Measurements from ENCODE around the gene TESPA1. TPM values are rescaled to one million over a fixed set of nuclear protein-coding genes. Genes with fewer than 3 reads are reported as not detected.

TESPA1 gene
- total and polyA plus RNA-seq, 2 of the 4 experiments (the other 2 are of a cell fraction): not detected

DNA sequence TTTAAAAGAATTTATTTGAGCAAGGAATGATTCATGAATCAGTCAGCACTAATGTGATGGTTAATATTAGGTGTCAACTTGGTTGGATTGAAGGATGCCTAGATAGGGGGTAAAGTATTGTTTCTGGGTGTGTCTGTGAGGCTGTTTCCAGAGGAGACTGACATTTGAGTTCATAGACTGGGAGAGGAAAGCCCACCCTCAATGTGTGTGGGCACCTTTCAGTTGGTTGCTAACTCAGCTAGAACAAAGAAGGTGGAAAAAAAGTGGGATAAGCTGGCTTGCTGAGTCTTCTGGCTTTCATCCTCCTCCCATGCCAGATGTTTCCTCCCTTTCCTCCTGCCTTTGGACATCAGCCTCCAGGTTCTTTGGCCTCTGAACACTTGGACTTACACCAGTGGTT, 47.2 kb downstream of the TESPA1 start:
- no TSS peak for BruUV-seq (replicated peaks)
- Histone ChIP-seq H3K18ac (ENCODE audit: low read depth, low read length) (no peak overlapping the region), H2AFZ (replicated peaks; ENCODE audit: low read length, poor library complexity) (no peak overlapping the region), H3K9ac (ENCODE audit: low read depth, low read length) (no peak overlapping the region), H2BK20ac (ENCODE audit: low read depth, low read length) (no peak overlapping the region), H4K5ac (ENCODE audit: low read depth, low read length) (no peak overlapping the region), H3K9me1 (ENCODE audit: insufficient read depth, low read length) (no peaks in the 10 kb centered on the region), H3K4me3 (ENCODE audit: insufficient read depth, low read depth, low read length) (no peak overlapping the region), H4K91ac (ENCODE audit: insufficient read depth, low read depth, low read length) (no peak overlapping the region), H2BK15ac (ENCODE audit: low read depth, low read length) (no peak overlapping the region), H4K8ac (ENCODE audit: low read depth in 2 of 2, low read length in 2 of 2) (no peak overlapping the region), H2AK5ac (ENCODE audit: low read depth, low read length) (no peak overlapping the region), H3K4me1 (ENCODE audit: control insufficient read depth, insufficient read depth, low read length) (no peaks in the 10 kb centered on the region; the same call in 1 of the 2 replicates), H3K23ac (ENCODE audit: low read depth, low read length) (no peak overlapping the region), H3K27me3 (ENCODE audit: control insufficient read depth, insufficient read depth, low read length) (no peaks in the 10 kb centered on the region), H3K4me2 (ENCODE audit: low read depth, low read length) (no peak overlapping the region), H3K56ac (ENCODE audit: extremely low read depth, insufficient read depth, low read length) (no peak overlapping the region), H2BK120ac (ENCODE audit: low read depth, low read length) (no peak overlapping the region), H4K20me1 (ENCODE audit: insufficient read depth, low read length) (no peaks in the 10 kb centered on the region), H2AK9ac (replicated peaks; ENCODE audit: low read depth, low read length, poor library complexity) (no peak overlapping the region), H3K79me1 (ENCODE audit: low read depth in 1 of 2, low read length in 2 of 2) (no peaks in the 10 kb centered on the region), H3K14ac (replicated peaks; ENCODE audit: low read depth, low read length) (no peak overlapping the region), H2BK5ac (ENCODE audit: low read depth, low read length, poor library complexity, severe bottlenecking) (no peak overlapping the region), H3K27ac (ENCODE audit: insufficient read depth, low read length) (no peak overlapping the region), H3K4ac (ENCODE audit: low read depth, low read length) (no peak overlapping the region), H3K36me3 (ENCODE audit: control insufficient read depth, insufficient read depth, low read length) (no peaks in the 10 kb centered on the region), H3K9me3 (ENCODE audit: control insufficient read depth, insufficient read depth, low read length) (no peaks in the 10 kb centered on the region)
- ChIA-PET CTCF (no interaction called here), POLR2A (ENCODE audit: unreplicated experiment) (no interaction called here)
- intact Hi-C loops (cut with micrococcal nuclease) (no loop called here), in situ Hi-C loops (cut with MboI; ENCODE audit: low sequenced_read_pairs) (no loop called here), dilution Hi-C loops (cut with HindIII; ENCODE audit: low sequenced_read_pairs, unreplicated experiment) (no loop called here)
- ATAC-seq (ENCODE audit: low read depth): no peak
- no peak for DNase-seq
- TF ChIP-seq RCOR1 (IDR thresholded peaks at IDR 0.05; ENCODE audit: insufficient replicate concordance, low read length): no peak
- TF ChIP-seq, protein P1, sequence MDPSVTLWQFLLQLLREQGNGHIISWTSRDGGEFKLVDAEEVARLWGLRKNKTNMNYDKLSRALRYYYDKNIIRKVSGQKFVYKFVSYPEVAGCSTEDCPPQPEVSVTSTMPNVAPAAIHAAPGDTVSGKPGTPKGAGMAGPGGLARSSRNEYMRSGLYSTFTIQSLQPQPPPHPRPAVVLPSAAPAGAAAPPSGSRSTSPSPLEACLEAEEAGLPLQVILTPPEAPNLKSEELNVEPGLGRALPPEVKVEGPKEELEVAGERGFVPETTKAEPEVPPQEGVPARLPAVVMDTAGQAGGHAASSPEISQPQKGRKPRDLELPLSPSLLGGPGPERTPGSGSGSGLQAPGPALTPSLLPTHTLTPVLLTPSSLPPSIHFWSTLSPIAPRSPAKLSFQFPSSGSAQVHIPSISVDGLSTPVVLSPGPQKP (IDR thresholded peaks at IDR 0.05; ENCODE audit: borderline replicate concordance, low read depth, low read length): no peak
- TF ChIP-seq, protein P2, sequence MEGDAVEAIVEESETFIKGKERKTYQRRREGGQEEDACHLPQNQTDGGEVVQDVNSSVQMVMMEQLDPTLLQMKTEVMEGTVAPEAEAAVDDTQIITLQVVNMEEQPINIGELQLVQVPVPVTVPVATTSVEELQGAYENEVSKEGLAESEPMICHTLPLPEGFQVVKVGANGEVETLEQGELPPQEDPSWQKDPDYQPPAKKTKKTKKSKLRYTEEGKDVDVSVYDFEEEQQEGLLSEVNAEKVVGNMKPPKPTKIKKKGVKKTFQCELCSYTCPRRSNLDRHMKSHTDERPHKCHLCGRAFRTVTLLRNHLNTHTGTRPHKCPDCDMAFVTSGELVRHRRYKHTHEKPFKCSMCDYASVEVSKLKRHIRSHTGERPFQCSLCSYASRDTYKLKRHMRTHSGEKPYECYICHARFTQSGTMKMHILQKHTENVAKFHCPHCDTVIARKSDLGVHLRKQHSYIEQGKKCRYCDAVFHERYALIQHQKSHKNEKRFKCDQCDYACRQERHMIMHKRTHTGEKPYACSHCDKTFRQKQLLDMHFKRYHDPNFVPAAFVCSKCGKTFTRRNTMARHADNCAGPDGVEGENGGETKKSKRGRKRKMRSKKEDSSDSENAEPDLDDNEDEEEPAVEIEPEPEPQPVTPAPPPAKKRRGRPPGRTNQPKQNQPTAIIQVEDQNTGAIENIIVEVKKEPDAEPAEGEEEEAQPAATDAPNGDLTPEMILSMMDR (conservative IDR thresholded peaks at IDR 0.05; ENCODE audit: low read depth, low read length): no peak
- TF ChIP-seq, protein P3, sequence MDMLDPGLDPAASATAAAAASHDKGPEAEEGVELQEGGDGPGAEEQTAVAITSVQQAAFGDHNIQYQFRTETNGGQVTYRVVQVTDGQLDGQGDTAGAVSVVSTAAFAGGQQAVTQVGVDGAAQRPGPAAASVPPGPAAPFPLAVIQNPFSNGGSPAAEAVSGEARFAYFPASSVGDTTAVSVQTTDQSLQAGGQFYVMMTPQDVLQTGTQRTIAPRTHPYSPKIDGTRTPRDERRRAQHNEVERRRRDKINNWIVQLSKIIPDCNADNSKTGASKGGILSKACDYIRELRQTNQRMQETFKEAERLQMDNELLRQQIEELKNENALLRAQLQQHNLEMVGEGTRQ (IDR thresholded peaks at IDR 0.05; ENCODE audit: low read depth, low read length): no peak
- no peak for TF ChIP-seq CHD1 (IDR thresholded peaks at IDR 0.05; ENCODE audit: low read depth, low read length)
- TF ChIP-seq NFE2L2 (IDR thresholded peaks at IDR 0.05; ENCODE audit: low read depth, low read length): no peak
- TF ChIP-seq CEBPB (IDR thresholded peaks at IDR 0.05; ENCODE audit: low read depth, low read length): no peak
- no peak for TF ChIP-seq MXI1 (IDR thresholded peaks at IDR 0.05; ENCODE audit: borderline replicate concordance, low read depth, low read length)
- TF ChIP-seq MAFK (IDR thresholded peaks at IDR 0.05; ENCODE audit: low read depth, low read length): no peak
- no peak for TF ChIP-seq RAD21 (IDR thresholded peaks at IDR 0.05; ENCODE audit: low read length)
- no peak for TF ChIP-seq SMC3 (IDR thresholded peaks at IDR 0.05; ENCODE audit: low read depth, low read length)
- no peak for TF ChIP-seq MAZ (IDR thresholded peaks at IDR 0.05; ENCODE audit: borderline replicate concordance, low read depth, low read length)
- TF ChIP-seq FOS (IDR thresholded peaks at IDR 0.05; ENCODE audit: low read depth, low read length): no peak
- no peak for TF ChIP-seq POLR2A (IDR thresholded peaks at IDR 0.05; ENCODE audit: low read depth, low read length)
- no peak for TF ChIP-seq RFX5 (IDR thresholded peaks at IDR 0.05; ENCODE audit: low read depth, low read length)
- TF ChIP-seq BHLHE40 (IDR thresholded peaks at IDR 0.05; ENCODE audit: low read depth, low read length): no peak

All from IMR-90 (cell line).